GM12878 (cell line): ENCODE results near the gene PRIM1. TPM values are rescaled to one million over a fixed set of nuclear protein-coding genes. Genes with fewer than 3 reads are reported as not detected.
A peak's percentile ranks its signal among the peaks of the same experiment; 100 is the strongest.

ENCODE experiments used
- ATF7 ChIP-seq: fragments of 450-650 bp; IDR thresholded peaks from 2 replicates; pipeline ENCODE4 v1.6.1; 2016; ENCODE audit warnings: low read depth, mild to moderate bottlenecking
- BACH1 ChIP-seq: fragments of 450-650 bp; IDR thresholded peaks from 2 replicates; pipeline ENCODE4 v1.6.1; 2017; ENCODE audit warnings: mild to moderate bottlenecking, borderline replicate concordance
- CREB1 ChIP-seq: IDR thresholded peaks from 2 replicates; pipeline ENCODE4 v1.6.1; 2012; ENCODE audit warnings: low read depth, mild to moderate bottlenecking, inconsistent platforms
- EED ChIP-seq: sonication (generic); IDR thresholded peaks from 2 replicates; pipeline ENCODE4 v1.6.1; 2016; ENCODE audit warnings: antibody characterized with exemption, low read depth
- EGR1 ChIP-seq, 2 experiments: IDR thresholded peaks; 1 replicate in 1 of 2; 2 replicates in 1 of 2; pipeline ENCODE4 v1.6.1; 2011 to 2012; ENCODE audit warnings: low read depth in 2 of 2, low read length in 2 of 2, borderline replicate concordance in 1 of 2, mild to moderate bottlenecking in 1 of 2, moderate library complexity in 1 of 2
- ETV6 ChIP-seq, 2 experiments: fragments of 450-650 bp in 1 of 2; IDR thresholded peaks in 1 of 2; conservative IDR thresholded peaks in 1 of 2; 2 replicates each; pipeline ENCODE4 v1.6.1; 2014; ENCODE audit warnings: antibody characterized with exemption in 1 of 2, borderline replicate concordance in 1 of 2, low read depth in 1 of 2, mild to moderate bottlenecking in 1 of 2, moderate library complexity in 1 of 2
- HCFC1 ChIP-seq: fragments of 150-350 bp; IDR thresholded peaks from 2 replicates; pipeline ENCODE4 v1.6.1; 2014; ENCODE audit warnings: low read length
- HDAC6 ChIP-seq: fragments of 200-600 bp; sonication (generic); IDR thresholded peaks from one replicate; pipeline ENCODE4 v1.8.0; 2017; ENCODE audit warnings: antibody characterized with exemption; ENCODE audit not compliant: unreplicated experiment
- HDGF ChIP-seq: fragments of 450-650 bp; IDR thresholded peaks from 2 replicates; pipeline ENCODE4 v1.6.1; 2016; ENCODE audit warnings: antibody characterized with exemption
- IKZF1 ChIP-seq: fragments of 450-650 bp; conservative IDR thresholded peaks from 2 replicates; pipeline ENCODE4 v1.6.1; 2017; ENCODE audit warnings: antibody characterized with exemption, mild to moderate bottlenecking
- IKZF2 ChIP-seq, 2 experiments: fragments of 450-650 bp; IDR thresholded peaks; 2 replicates each; pipeline ENCODE4 v1.6.1; 2017; ENCODE audit warnings: mild to moderate bottlenecking in 2 of 2, moderate library complexity in 2 of 2
- MEF2A ChIP-seq: IDR thresholded peaks from 2 replicates; pipeline ENCODE4 v1.6.1; 2011; ENCODE audit warnings: low read depth, mild to moderate bottlenecking, low read length, moderate library complexity; ENCODE audit not compliant: insufficient read depth
- NR2C1 ChIP-seq: fragments of 450-650 bp; IDR thresholded peaks from 2 replicates; pipeline ENCODE4 v1.6.1; 2017; ENCODE audit warnings: antibody characterized with exemption, mild to moderate bottlenecking, moderate library complexity
- PML ChIP-seq: IDR thresholded peaks from 2 replicates; pipeline ENCODE4 v1.6.1; 2012; ENCODE audit warnings: low read length, inconsistent platforms
- POLR2A ChIP-seq: IDR thresholded peaks from 2 replicates; pipeline ENCODE4 v1.6.1; 2011; ENCODE audit warnings: low read depth, mild to moderate bottlenecking, low read length
- POLR2AphosphoS5 ChIP-seq: IDR thresholded peaks from 2 replicates; pipeline ENCODE4 v1.6.1; 2011; ENCODE audit warnings: mild to moderate bottlenecking, low read length, inconsistent platforms
- SIN3A ChIP-seq: IDR thresholded peaks from 2 replicates; pipeline ENCODE4 v1.6.1; 2012; ENCODE audit warnings: low read depth, low read length, improper control_type of control experiment
- SMAD5 ChIP-seq: IDR thresholded peaks from 2 replicates; pipeline ENCODE4 v1.6.1; 2016; ENCODE audit warnings: antibody characterized with exemption, low read depth
- SMARCA5 ChIP-seq: fragments of 450-650 bp; IDR thresholded peaks from 2 replicates; pipeline ENCODE4 v1.6.1; 2017; ENCODE audit warnings: mild to moderate bottlenecking
- TCF12 ChIP-seq: IDR thresholded peaks from 2 replicates; pipeline ENCODE4 v1.6.1; 2011; ENCODE audit warnings: low read depth, mild to moderate bottlenecking, low read length
- YBX1 ChIP-seq: fragments of 450-650 bp; IDR thresholded peaks from 2 replicates; pipeline ENCODE4 v1.6.1; 2016; ENCODE audit warnings: antibody characterized with exemption
- ZNF24 ChIP-seq: fragments of 450-650 bp; IDR thresholded peaks from 2 replicates; pipeline ENCODE4 v1.6.1; 2017; ENCODE audit warnings: antibody characterized with exemption, mild to moderate bottlenecking
- polyA plus RNA-seq, 11 experiments: library from polyadenylated mRNA; depleted of rRNA in 4 of 11; unstranded in 6 of 11; stranded (reverse) in 5 of 11; fragments of >200 nt; fragmentation: Nextera tagmentation in 4 of 11; fragmentation: Illumina TruSeq in 1 of 11; extraction: Ambion mirVana in 4 of 11; extraction: Trizol in 1 of 11; gene quantifications; 1 replicate in 1 of 11; 2 replicates in 10 of 11; pipeline versions ENCODE4 v1.2.1 to v1.2.3, GENCODE V29; 2011 to 2016; ENCODE audit warnings: inconsistent platforms in 2 of 11, missing spikeins in 2 of 11, low read depth in 1 of 11
- total RNA-seq, 4 experiments: library from RNA; depleted of rRNA in 3 of 4; stranded (reverse); fragments of >200 nt in 3 of 4; fragmentation: Illumina TruSeq in 1 of 4; extraction: Trizol in 1 of 4; gene quantifications; 2 replicates each; pipeline versions ENCODE4 v1.2.1 to v1.2.3, GENCODE V29; 2013 to 2021
- TF ChIP-seq, protein P1 (sequence below): fragments of 450-650 bp; IDR thresholded peaks from 2 replicates; pipeline ENCODE4 v1.6.1; 2016; ENCODE audit warnings: mild to moderate bottlenecking
- TF ChIP-seq, protein P2 (sequence below): fragments of 450-650 bp; IDR thresholded peaks from 2 replicates; pipeline ENCODE4 v1.6.1; 2014; ENCODE audit warnings: mild to moderate bottlenecking
- TF ChIP-seq, protein P3 (sequence below): fragments of 450-650 bp; conservative IDR thresholded peaks from 2 replicates; pipeline ENCODE4 v1.6.1; 2017; ENCODE audit warnings: mild to moderate bottlenecking, moderate library complexity
- TF ChIP-seq, protein P4 (sequence below): fragments of 450-650 bp; IDR thresholded peaks from 2 replicates; pipeline ENCODE4 v1.6.1; 2017; ENCODE audit warnings: borderline replicate concordance

The PRIM1 gene
- total and polyA plus RNA-seq, 10 of the 15 experiments (the other 5 are each of a cell fraction or from before 2014, with no cell fraction given), result 27.1 to 70.6 (median 55.7) TPM

DNA sequence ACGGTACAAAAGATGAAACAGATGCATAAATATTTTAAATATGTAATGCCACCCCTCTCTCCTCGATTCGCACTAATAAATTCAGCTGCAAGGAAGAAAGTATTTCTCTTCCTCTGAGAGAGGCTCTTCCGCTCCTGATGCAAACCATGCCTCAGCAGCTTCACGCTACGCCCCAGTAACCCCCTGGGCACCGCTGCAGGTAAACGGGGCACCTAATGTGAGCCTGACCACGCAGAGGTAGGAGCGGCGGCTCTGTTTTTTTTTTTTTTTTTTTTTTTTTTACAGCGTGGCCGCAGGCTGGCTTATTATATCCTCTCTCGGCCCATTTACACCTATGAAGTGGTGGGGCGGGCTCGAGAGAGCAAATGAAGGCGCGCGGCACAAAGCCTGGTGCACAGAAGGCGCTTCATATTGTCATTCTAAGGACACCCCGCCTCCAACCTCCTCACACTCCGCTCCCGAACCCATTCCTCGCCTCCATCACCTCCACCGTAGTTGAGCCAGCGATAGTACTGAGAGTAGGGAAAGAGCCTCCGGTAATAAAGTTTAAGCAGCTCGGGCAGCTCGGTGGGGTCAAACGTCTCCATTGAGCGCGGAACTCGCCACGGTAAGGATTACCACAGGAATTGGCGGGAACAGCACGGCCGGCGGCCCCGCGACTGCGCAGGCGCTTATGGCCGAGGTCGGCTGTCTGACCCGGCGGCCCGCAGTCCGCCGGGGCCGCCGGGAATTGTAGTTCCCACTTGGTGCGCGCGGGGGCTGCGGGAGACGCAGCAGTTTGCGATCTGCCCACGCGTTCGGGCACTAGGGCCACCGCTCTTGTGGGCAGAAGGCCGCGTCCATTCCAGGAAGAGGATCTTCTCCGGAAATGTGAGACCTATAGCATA, at the start of gene PRIM1 (continued):
- TF ChIP-seq MEF2A, result 0 out of 2 replicates have a peak, but pooled peaks have one; percentile 5
- peak; percentile 91 for TF ChIP-seq HCFC1
- no peak for TF ChIP-seq EED
- TF ChIP-seq POLR2A, result peak; percentile 82
- TF ChIP-seq SMAD5, result peak; percentile 70; the same call in 1 of the 2 replicates
- TF ChIP-seq, protein P1, sequence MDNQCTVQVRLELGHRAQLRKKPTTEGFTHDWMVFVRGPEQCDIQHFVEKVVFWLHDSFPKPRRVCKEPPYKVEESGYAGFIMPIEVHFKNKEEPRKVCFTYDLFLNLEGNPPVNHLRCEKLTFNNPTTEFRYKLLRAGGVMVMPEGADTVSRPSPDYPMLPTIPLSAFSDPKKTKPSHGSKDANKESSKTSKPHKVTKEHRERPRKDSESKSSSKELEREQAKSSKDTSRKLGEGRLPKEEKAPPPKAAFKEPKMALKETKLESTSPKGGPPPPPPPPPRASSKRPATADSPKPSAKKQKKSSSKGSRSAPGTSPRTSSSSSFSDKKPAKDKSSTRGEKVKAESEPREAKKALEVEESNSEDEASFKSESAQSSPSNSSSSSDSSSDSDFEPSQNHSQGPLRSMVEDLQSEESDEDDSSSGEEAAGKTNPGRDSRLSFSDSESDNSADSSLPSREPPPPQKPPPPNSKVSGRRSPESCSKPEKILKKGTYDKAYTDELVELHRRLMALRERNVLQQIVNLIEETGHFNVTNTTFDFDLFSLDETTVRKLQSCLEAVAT, result peak; percentile 33; the same call in 1 of the 2 replicates
- peak; percentile 77; the same call in 1 of the 2 replicates for TF ChIP-seq POLR2AphosphoS5
- TF ChIP-seq HDAC6, result no peak
- peak; percentile 97 for TF ChIP-seq NR2C1
- TF ChIP-seq SIN3A, result peak; percentile 77
- TF ChIP-seq ETV6 (conservative IDR thresholded peaks at IDR 0.05 in 1 of 2, IDR thresholded peaks at IDR 0.05 in 1 of 2; ENCODE audit: borderline replicate concordance in 1 of 2, low read depth in 1 of 2), result no peak
- TF ChIP-seq, protein P2, sequence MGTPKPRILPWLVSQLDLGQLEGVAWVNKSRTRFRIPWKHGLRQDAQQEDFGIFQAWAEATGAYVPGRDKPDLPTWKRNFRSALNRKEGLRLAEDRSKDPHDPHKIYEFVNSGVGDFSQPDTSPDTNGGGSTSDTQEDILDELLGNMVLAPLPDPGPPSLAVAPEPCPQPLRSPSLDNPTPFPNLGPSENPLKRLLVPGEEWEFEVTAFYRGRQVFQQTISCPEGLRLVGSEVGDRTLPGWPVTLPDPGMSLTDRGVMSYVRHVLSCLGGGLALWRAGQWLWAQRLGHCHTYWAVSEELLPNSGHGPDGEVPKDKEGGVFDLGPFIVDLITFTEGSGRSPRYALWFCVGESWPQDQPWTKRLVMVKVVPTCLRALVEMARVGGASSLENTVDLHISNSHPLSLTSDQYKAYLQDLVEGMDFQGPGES, result no peak
- no peak for TF ChIP-seq TCF12
- TF ChIP-seq BACH1, result peak; percentile 71; the same call in 1 of the 2 replicates
- TF ChIP-seq, protein P3, sequence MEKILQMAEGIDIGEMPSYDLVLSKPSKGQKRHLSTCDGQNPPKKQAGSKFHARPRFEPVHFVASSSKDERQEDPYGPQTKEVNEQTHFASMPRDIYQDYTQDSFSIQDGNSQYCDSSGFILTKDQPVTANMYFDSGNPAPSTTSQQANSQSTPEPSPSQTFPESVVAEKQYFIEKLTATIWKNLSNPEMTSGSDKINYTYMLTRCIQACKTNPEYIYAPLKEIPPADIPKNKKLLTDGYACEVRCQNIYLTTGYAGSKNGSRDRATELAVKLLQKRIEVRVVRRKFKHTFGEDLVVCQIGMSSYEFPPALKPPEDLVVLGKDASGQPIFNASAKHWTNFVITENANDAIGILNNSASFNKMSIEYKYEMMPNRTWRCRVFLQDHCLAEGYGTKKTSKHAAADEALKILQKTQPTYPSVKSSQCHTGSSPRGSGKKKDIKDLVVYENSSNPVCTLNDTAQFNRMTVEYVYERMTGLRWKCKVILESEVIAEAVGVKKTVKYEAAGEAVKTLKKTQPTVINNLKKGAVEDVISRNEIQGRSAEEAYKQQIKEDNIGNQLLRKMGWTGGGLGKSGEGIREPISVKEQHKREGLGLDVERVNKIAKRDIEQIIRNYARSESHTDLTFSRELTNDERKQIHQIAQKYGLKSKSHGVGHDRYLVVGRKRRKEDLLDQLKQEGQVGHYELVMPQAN, result peak; percentile 90
- TF ChIP-seq YBX1, result no peak
- peak; percentile 62 for TF ChIP-seq CREB1
- TF ChIP-seq ZNF24, result peak; percentile 31; the same call in 1 of the 2 replicates
- TF ChIP-seq EGR1 (IDR thresholded peaks at IDR 0.05; ENCODE audit: borderline replicate concordance in 1 of 2, low read depth in 2 of 2, low read length in 2 of 2), result peak in 1 of 2 experiments; percentile 95; a peak in 2 of 3 replicates
- peak; percentile 45 to 65; a peak in 3 of 4 replicates for TF ChIP-seq IKZF2 (IDR thresholded peaks at IDR 0.05)
- TF ChIP-seq, protein P4, sequence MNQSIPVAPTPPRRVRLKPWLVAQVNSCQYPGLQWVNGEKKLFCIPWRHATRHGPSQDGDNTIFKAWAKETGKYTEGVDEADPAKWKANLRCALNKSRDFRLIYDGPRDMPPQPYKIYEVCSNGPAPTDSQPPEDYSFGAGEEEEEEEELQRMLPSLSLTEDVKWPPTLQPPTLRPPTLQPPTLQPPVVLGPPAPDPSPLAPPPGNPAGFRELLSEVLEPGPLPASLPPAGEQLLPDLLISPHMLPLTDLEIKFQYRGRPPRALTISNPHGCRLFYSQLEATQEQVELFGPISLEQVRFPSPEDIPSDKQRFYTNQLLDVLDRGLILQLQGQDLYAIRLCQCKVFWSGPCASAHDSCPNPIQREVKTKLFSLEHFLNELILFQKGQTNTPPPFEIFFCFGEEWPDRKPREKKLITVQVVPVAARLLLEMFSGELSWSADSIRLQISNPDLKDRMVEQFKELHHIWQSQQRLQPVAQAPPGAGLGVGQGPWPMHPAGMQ, result no peak
- TF ChIP-seq IKZF1, result peak; percentile 92
- no peak for TF ChIP-seq HDGF
- TF ChIP-seq ATF7, result no peak
- TF ChIP-seq PML, result peak; percentile 82
- TF ChIP-seq SMARCA5, result peak; percentile 66; the same call in 1 of the 2 replicates
